Chondrocyte (in vitro differentiated cells): ENCODE data around the gene TCERG1L. TPM values are rescaled to one million over a fixed set of nuclear protein-coding genes. Genes with fewer than 3 reads are reported as not detected.

ENCODE experiments used
- DNase-seq: peaks from one replicate; pipeline ENCODE4 v3.0.0; 2021; ENCODE audit warnings: mixed read lengths, low spot score
- H3K27ac Mint-ChIP-seq: one replicate; pipeline ENCODE4 v1.8.0; 2021; ENCODE audit warnings: mild to moderate bottlenecking, moderate library complexity, mixed read lengths; ENCODE audit not compliant: unreplicated experiment
- H3K27me3 Mint-ChIP-seq: 2 replicates; pipeline ENCODE4 v1.8.0; 2021; ENCODE audit warnings: low read depth, mixed read lengths
- H3K36me3 Mint-ChIP-seq: 2 replicates; pipeline ENCODE4 v1.8.0; 2021; ENCODE audit warnings: low read depth, mixed read lengths
- H3K4me1 Mint-ChIP-seq: 2 replicates; pipeline ENCODE4 v1.8.0; 2021; ENCODE audit warnings: low read depth, mild to moderate bottlenecking, mixed read lengths
- H3K4me3 Mint-ChIP-seq: one replicate; pipeline ENCODE4 v1.8.0; 2021; ENCODE audit warnings: mild to moderate bottlenecking, moderate library complexity, mixed read lengths; ENCODE audit not compliant: unreplicated experiment
- H3K9me3 Mint-ChIP-seq: 2 replicates; pipeline ENCODE4 v1.8.0; 2021; ENCODE audit warnings: low read depth, mixed read lengths
- CTCF ChIP-seq: fragments of 200-600 bp; sonication (generic); IDR thresholded peaks from 2 replicates; pipeline ENCODE4 v1.5.0; 2021; ENCODE audit warnings: antibody characterized with exemption, mild to moderate bottlenecking, moderate library complexity
- total RNA-seq: library from RNA; stranded (reverse); gene quantifications from 3 replicates; pipeline ENCODE4 v1.2.1, GENCODE V29; 2021

The TCERG1L gene
- total RNA-seq, 1 donor from 2014 or later = not detected

- no peak for TF ChIP-seq CTCF
- Mint-ChIP-seq H3K4me3 (no peak overlapping the region), H3K27ac (no peak overlapping the region), H3K27me3 (no peaks in the 10 kb centered on the region), H3K9me3 (peaks cover 27% of the 10 kb centered on the region), H3K4me1 (no peaks in the 10 kb centered on the region), H3K36me3 (no peaks in the 10 kb centered on the region)
- DNase-seq = no peak
Measured at GRCh38 chr10:131203456-131204357, 107.8 kb downstream of the TCERG1L start.

- Mint-ChIP-seq H3K27me3 (no peaks in the 10 kb centered on the region), H3K4me3 (no peak overlapping the region), H3K36me3 (no peaks in the 10 kb centered on the region), H3K27ac (no peak overlapping the region), H3K9me3 (peaks cover 31% of the 10 kb centered on the region), H3K4me1 (no peaks in the 10 kb centered on the region)
- no peak for TF ChIP-seq CTCF
- no peak for DNase-seq
Measured at GRCh38 chr10:131202990-131203389, 108.5 kb downstream of the TCERG1L start.

GRCh38 chr10:131201741-131202515 is 109.6 kb downstream of the TCERG1L start:
- no peak for TF ChIP-seq CTCF
- Mint-ChIP-seq H3K36me3 (no peaks in the 10 kb centered on the region), H3K27me3 (no peaks in the 10 kb centered on the region), H3K4me1 (no peaks in the 10 kb centered on the region), H3K9me3 (peaks cover 31% of the 10 kb centered on the region), H3K27ac (no peak overlapping the region), H3K4me3 (no peak overlapping the region)
- no peak for DNase-seq

- Mint-ChIP-seq H3K4me3 (no peak overlapping the region), H3K4me1 (no peaks in the 10 kb centered on the region), H3K27ac (no peak overlapping the region), H3K9me3 (peaks cover 36% of the 10 kb centered on the region), H3K36me3 (no peaks in the 10 kb centered on the region), H3K27me3 (no peaks in the 10 kb centered on the region)
- no peak for DNase-seq
- TF ChIP-seq CTCF = no peak
Measured at GRCh38 chr10:131200856-131201470, 110.6 kb downstream of the TCERG1L start.

GRCh38 chr10:131199646-131200045 is 111.9 kb downstream of the TCERG1L start:
- Mint-ChIP-seq H3K36me3 (no peaks in the 10 kb centered on the region), H3K27me3 (no peaks in the 10 kb centered on the region), H3K27ac (no peak overlapping the region), H3K4me1 (no peaks in the 10 kb centered on the region), H3K9me3 (peaks cover 34% of the 10 kb centered on the region), H3K4me3 (no peak overlapping the region)
- no peak for TF ChIP-seq CTCF
- DNase-seq = no peak
